ENCODE measurements around the gene FLNB. TPM values are rescaled to one million over a fixed set of nuclear protein-coding genes. Genes with fewer than 3 reads are reported as not detected.

FLNB gene
- total and polyA plus RNA-seq, 2 of the 8 experiments (the other 6 are each of a cell fraction or from before 2014, with no cell fraction given), result 72.3 to 118 TPM

- H3K4ac ChIP-seq (replicated peaks; ENCODE audit: insufficient read length, low read depth, low read length), result no peak overlapping the region
- no peak overlapping the region for H2BK15ac ChIP-seq (ENCODE audit: low read length)
- H3K27me3 ChIP-seq (replicated peaks in 1 of 4; ENCODE audit: control insufficient read depth in 3 of 4, extremely low read depth in 1 of 4, insufficient read depth in 3 of 4, low read length in 3 of 4), result no peaks in the 10 kb centered on the region
- H3K14ac ChIP-seq (ENCODE audit: insufficient read length), result no peak overlapping the region
- H4K91ac ChIP-seq (replicated peaks; ENCODE audit: insufficient read length, low read length), result no peak overlapping the region
- H4K5ac ChIP-seq (ENCODE audit: insufficient read length, low read depth, low read length), result no peak overlapping the region
- peaks cover 10% of the 10 kb centered on the region for H3K79me1 ChIP-seq (ENCODE audit: low read depth, low read length)
- peaks cover 0 to 10% (median 5%) of the 10 kb centered on the region in 4 experiments; a peak in 4 of 8 replicates for H3K36me3 ChIP-seq (ENCODE audit: control insufficient read depth in 2 of 4, insufficient read depth in 4 of 4, low read length in 3 of 4)
- H2BK20ac ChIP-seq (ENCODE audit: low read length), result no peak overlapping the region
- H3K79me2 ChIP-seq (ENCODE audit: control insufficient read depth in 1 of 2, insufficient read depth in 2 of 2, low read length in 2 of 2), result peaks cover 4 to 63% of the 10 kb centered on the region in 2 experiments; a peak in 3 of 4 replicates
- H3K4me3 ChIP-seq (ENCODE audit: extremely low read depth in 1 of 4, insufficient read depth in 2 of 4, low read depth in 3 of 4, low read length in 4 of 4), result no peak overlapping the region
- no peak overlapping the region for H3K27ac ChIP-seq (ENCODE audit: low read depth, low read length)
- DNase-seq (ENCODE audit: low read depth in 1 of 2, low spot score in 2 of 2) (no peak), FAIRE-seq (no peak)
- no peak overlapping the region for H2AFZ ChIP-seq (ENCODE audit: low read length)
- H3K9ac ChIP-seq (replicated peaks in 1 of 4; ENCODE audit: extremely low read depth in 1 of 4, low read depth in 3 of 4, low read length in 3 of 4), result no peak overlapping the region
- no peak overlapping the region for H3K4me2 ChIP-seq (ENCODE audit: insufficient read depth in 1 of 2, low read depth in 2 of 2, low read length in 2 of 2)
- no peak overlapping the region for H2AK5ac ChIP-seq (ENCODE audit: low read depth, low read length)
- no peak overlapping the region for H4K8ac ChIP-seq (ENCODE audit: extremely low read depth, insufficient read depth, low read length)
- H3K18ac ChIP-seq (ENCODE audit: extremely low read depth, low read length), result no peak overlapping the region
- WGBS, 2 experiments (ENCODE audit: extremely low coverage in 1 of 2, insufficient coverage in 1 of 2, insufficient read length in 1 of 2, insufficient replicate concordance in 2 of 2, low coverage in 1 of 2, low lambda C conversion rate in 2 of 2, missing lambda C conversion rate in 1 of 2), result 91% methylated on average over 8 of the region's 8 CpGs; no CpG with 5 or more reads in 1 of the 2 experiments
- H2BK12ac ChIP-seq (ENCODE audit: low read depth, low read length), result no peak overlapping the region
- no peak overlapping the region for H3K56ac ChIP-seq (replicated peaks; ENCODE audit: insufficient read length, low read depth, low read length)
- no peak overlapping the region for H2BK120ac ChIP-seq (replicated peaks; ENCODE audit: low read depth, low read length)
- CTCF ChIA-PET (ENCODE audit: partially characterized antibody), result interaction anchor here (0.8 to 1.4 kb wide), 4 partner anchors 9 to 92 kb away, joined by 3 to 4 read pairs (median 3); no protein-coding TSS in a partner anchor
- no peak overlapping the region for H3K23ac ChIP-seq (ENCODE audit: insufficient read length)
- POLR2A ChIA-PET (ENCODE audit: partially characterized antibody), result interaction anchor here (0.9 kb wide), 2 partner anchors 11 to 54 kb away, joined by 3 read pairs; no protein-coding TSS in a partner anchor
- no peaks in the 10 kb centered on the region for H3K4me1 ChIP-seq (replicated peaks in 1 of 4; ENCODE audit: control insufficient read depth in 3 of 4, insufficient read depth in 4 of 4, low read length in 3 of 4)
- H4K20me1 ChIP-seq (replicated peaks in 1 of 2; ENCODE audit: control insufficient read depth in 1 of 2, insufficient read depth in 2 of 2, low read length in 2 of 2), result peaks cover 5 to 6% of the 10 kb centered on the region in 2 experiments
- no peaks in the 10 kb centered on the region for H3K23me2 ChIP-seq (ENCODE audit: low read depth, low read length)
- no peaks in the 10 kb centered on the region for H3K9me3 ChIP-seq (ENCODE audit: insufficient read depth in 2 of 2, low read depth in 1 of 2, low read length in 1 of 2)
- no peak overlapping the region for H2BK5ac ChIP-seq (ENCODE audit: low read depth, low read length)
- TF ChIP-seq RNF2 (IDR thresholded peaks at IDR 0.05; ENCODE audit: borderline replicate concordance, low read depth, low read length, missing control alignments, poor library complexity, severe bottlenecking), result no peak
Measured at GRCh38 chr3:58073301-58074108, 65.3 kb downstream of the FLNB start.
